Stimulated activated CD4-positive, alpha-beta T cell treated with anti-CD3 and anti-CD28 coated beads, TNF-alpha, amount 100 ng/mL, for 4 hours (primary cell): ENCODE measurements around the gene RXFP1.

ENCODE experiments used
- DNase-seq, 3 experiments: peaks; one replicate each; pipeline ENCODE4 v3.0.0-alpha.2; 2020; ENCODE audit warnings: low read depth in 3 of 3

The RXFP1 gene

DNA sequence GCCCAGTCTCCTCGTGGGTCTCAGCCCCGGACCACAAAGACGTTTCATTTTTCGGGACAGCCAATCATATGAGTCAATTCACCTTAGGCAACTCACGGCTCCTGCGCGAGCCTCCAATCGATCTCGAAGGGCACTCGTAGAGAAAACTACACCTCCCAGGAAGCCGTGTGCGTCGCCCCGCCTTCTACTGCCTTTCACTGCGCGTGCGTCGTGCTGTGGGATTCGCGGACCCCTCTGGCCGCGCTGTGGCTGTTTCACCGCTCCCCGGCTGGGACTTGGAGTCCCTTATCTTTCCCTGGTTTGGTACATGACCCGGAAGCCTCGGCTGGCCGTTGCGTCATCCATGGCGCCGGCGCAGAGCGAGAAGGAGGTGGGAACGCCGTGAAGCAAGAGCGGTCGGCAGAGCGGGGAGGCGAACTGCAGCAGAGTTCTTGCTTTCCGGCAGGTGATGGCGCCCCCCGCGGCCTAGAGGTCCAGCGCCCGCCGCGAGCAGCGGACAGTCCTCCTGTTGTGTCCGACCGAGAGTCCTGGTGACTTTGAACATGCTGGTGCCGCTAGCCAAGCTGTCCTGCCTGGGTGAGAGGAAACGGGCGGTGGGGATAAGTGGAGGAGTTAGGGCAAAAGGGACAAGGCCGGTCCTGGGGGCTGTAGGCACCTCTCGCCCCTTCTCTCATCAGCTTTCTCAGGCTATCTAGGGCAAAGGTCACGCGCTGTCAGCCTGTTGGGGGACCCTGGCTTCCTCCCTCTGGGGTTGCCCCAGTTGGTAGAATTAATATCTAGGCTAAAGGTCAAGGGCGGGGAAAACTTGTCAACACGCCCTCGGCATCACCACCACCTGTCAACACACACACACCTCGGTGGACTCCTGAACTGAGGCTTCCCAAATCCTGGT, 150.5 kb downstream of the RXFP1 start, which contains the start of gene ETFDH:
Gene ETFDH, plus strand, starts transcription at position 382 of the 892 bp plus-strand sequence. Its CDS starts 161 bp downstream, at position 543.
- DNase-seq = peak; percentile 91 to 97 (median 96)

DNA sequence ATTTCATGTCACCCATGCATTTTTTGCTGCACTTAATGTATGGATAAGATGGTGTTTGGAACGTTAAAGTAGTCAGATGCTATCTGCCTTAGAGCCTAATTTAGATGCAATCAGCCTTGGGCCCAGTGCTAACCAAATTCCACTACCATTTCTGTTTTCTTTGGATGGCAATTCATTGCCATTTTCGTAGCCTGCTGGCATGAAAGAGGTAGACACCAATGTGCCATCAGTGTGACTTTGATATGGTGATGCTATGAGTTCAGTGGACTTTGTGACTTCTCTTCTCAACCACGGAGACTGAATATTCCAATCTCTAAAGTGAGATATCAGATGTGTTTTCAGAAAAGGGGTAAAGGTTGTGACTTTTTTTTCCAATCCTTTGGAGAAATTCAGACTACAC, 152.0 kb downstream of the RXFP1 start:
- DNase-seq = no peak

DNA sequence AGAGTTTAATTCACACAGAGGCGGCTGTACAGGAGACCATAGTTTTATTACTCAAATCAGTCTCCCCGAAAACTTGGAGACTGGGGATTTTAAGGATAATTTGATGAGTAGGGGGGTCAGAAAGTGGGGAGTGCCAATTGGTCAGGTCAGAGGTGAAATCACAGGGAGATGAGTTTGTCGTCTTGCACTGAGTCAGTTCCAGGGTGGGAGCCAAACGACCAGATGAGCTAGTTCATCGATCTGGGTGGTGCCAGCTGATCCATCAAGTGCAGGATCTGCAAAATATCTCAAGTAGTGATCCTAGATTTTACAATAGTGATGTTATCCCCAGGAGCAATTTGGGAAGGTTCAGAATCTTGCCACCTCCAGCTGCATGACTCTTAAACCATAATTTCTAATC, 154.4 kb downstream of the RXFP1 start:
- DNase-seq = no peak

DNA sequence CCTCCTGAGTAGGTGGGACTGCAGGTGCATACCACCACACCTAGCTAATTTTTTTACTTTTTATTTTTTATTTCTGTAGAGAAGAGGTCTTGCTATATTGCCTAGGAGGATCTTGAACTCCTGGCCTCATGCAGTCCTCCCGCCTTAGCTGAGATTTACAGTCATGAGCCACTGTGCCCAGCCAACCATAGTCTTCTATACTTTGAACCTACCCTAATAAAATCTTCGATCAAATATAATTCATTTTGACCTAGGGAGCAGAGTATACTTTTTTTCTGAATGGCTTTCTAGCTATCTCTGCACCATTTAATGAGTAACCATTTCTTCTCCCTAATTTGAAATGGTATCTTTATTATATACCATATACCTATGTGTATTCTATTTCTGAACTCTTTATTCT, 157.1 kb downstream of the RXFP1 start:
- DNase-seq = no peak

DNA sequence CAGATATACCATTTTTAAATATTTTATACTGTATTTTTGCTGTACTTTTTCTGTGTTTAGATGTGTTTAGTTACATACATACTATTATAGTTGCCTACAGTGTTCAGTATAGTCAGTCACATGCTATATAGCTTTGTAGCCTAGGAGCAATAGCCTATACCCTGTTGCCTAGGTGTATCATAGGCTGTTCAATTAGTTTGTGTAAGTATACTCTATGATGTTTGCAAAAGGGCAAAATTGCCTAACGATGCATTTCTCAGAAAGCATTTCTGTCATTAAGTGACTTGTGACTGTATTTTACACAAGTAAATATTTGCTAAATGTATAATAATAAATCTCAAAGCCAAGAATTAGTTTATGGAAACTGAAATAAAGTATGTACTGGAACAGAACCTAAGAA, 159.9 kb downstream of the RXFP1 start:
- DNase-seq = no peak

DNA sequence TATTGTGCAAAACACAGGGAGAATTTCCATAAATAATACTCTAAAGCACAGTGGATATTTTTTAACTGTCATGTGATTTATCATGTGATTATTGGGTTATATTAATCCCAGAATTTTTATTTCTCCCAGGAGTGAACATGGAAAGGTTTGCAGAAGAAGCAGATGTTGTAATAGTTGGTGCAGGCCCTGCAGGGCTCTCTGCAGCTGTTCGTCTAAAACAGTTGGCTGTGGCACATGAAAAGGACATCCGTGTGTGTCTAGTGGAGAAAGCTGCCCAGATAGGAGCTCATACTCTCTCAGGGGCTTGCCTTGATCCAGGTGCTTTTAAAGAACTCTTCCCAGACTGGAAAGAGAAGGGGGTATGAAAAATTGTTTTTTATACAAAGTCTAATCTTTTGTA, 160.4 kb downstream of the RXFP1 start:
- DNase-seq = no peak

DNA sequence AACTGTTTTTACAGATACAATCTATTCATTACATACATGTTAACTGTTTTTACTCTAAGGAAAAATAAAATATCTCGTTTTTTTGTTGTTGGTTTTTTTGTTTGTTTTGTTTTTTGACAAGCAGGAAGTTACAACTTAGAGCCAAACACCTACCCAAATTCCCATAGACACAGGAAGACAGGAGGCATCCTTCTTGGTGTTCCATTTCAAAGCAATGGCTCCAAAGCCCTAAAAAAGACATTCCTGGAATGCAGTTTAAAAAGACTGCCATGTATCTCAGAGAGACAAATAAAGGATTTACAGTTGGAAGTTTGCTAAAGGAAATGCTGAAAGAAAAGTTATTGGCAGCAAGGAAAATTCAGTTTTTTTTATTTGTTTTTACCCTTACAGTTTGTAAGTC, 167.1 kb downstream of the RXFP1 start:
- DNase-seq = no peak
